GM12878 (cell line): Measurements from ENCODE around the gene CLDN14. TPM values are rescaled to one million over a fixed set of nuclear protein-coding genes. Genes with fewer than 3 reads are reported as not detected.

Experiments
- ATAC-seq: fragments of 200-7000 bp; cut with Tn5 transposase; 3 replicates; pipeline ENCODE4 v1.9.1; 2020; ENCODE audit warnings: mild to moderate bottlenecking, moderate library complexity
- BruUV-seq: library from RNA; stranded (reverse); fragments of 400-500 nt; replicated peaks from 2 replicates; lab custom pipeline; 2021; lab: Mats Ljungman, UMichigan
- CTCF ChIA-PET: fragments of 300-600 bp; sonication (Branson Sonifier 250); formaldehyde crosslinking; extraction: SDS; loops from one replicate; lab custom pipeline; 2021; ENCODE audit warnings: inconsistent platforms; lab: Yijun Ruan, JAX
- POLR2A ChIA-PET: fragments of 350-600 bp; formaldehyde crosslinking; extraction: SDS; loops from one replicate; lab custom pipeline; 2021; ENCODE audit warnings: inconsistent platforms; lab: Charles Lee
- RAD21 ChIA-PET: fragments of 300-600 bp; sonication (Branson Sonifier 250); formaldehyde crosslinking; loops from one replicate; lab custom pipeline; 2023; ENCODE audit warnings: antibody characterized with exemption; ENCODE audit not compliant: unreplicated experiment; lab: Charles Lee
- SMC1A ChIA-PET: fragments of 300-600 bp; sonication (Branson Sonifier 250); formaldehyde crosslinking; loops from one replicate; lab custom pipeline; 2023; ENCODE audit not compliant: unreplicated experiment, uncharacterized antibody; lab: Charles Lee
- DNase-seq: peaks from one replicate; pipeline ENCODE4 v3.0.0-alpha.2; 2011; ENCODE audit warnings: low read depth, low spot score
- FAIRE-seq: peaks from 3 replicates; lab custom pipeline; 2011; peaks lifted over from hg19 to GRCh38; lab: Jason Lieb, UNC
- H2AFZ ChIP-seq: 2 replicates; pipeline ENCODE4 v1.6.0; 2011; ENCODE audit warnings: low read depth, low read length, control low read depth; ENCODE audit not compliant: control insufficient read depth
- H3K27ac ChIP-seq: 2 replicates; pipeline ENCODE4 v1.5.1; 2011; ENCODE audit warnings: control low read depth; ENCODE audit not compliant: control insufficient read depth, insufficient read depth
- H3K27me3 ChIP-seq, 2 experiments: replicated peaks in 1 of 2; 2 replicates each; pipeline versions ENCODE4 v1.6.0 to v1.6.1; 2011; ENCODE audit warnings: low read length in 1 of 2; ENCODE audit not compliant: control insufficient read depth in 2 of 2, insufficient read depth in 2 of 2
- H3K36me3 ChIP-seq, 2 experiments: 2 replicates each; pipeline ENCODE4 v1.5.1; 2011; ENCODE audit warnings: low read length in 1 of 2; ENCODE audit not compliant: control insufficient read depth in 2 of 2, insufficient read depth in 2 of 2
- H3K4me1 ChIP-seq: 2 replicates; pipeline ENCODE4 v1.6.1; 2011; ENCODE audit warnings: mild to moderate bottlenecking, low read length, moderate library complexity, mixed read lengths; ENCODE audit not compliant: control insufficient read depth, insufficient read depth
- H3K4me2 ChIP-seq: 2 replicates; pipeline ENCODE4 v1.6.0; 2011; ENCODE audit warnings: control low read depth; ENCODE audit not compliant: control insufficient read depth, insufficient read depth
- H3K4me3 ChIP-seq: fragments of 200-600 bp; sonication (generic); 2 replicates; pipeline ENCODE4 v1.5.1; 2016
- H3K79me2 ChIP-seq: 2 replicates; pipeline ENCODE4 v1.6.0; 2011; ENCODE audit warnings: low read length; ENCODE audit not compliant: control insufficient read depth, insufficient read depth
- H3K9ac ChIP-seq: 2 replicates; pipeline ENCODE4 v1.8.0; 2011; ENCODE audit warnings: low read length, control low read depth, mixed read lengths; ENCODE audit not compliant: control insufficient read depth, insufficient read depth
- H3K9me3 ChIP-seq: replicated peaks from 3 replicates; pipeline ENCODE4 v1.5.1; 2011; ENCODE audit warnings: mild to moderate bottlenecking, low read length; ENCODE audit not compliant: control insufficient read depth, insufficient read depth
- H4K20me1 ChIP-seq: 2 replicates; pipeline ENCODE4 v1.6.0; 2011; ENCODE audit not compliant: control insufficient read depth, insufficient read depth
- EGR1 ChIP-seq, 2 experiments: IDR thresholded peaks; 1 replicate in 1 of 2; 2 replicates in 1 of 2; pipeline ENCODE4 v1.6.1; 2011 to 2012; ENCODE audit warnings: low read depth in 2 of 2, low read length in 2 of 2, borderline replicate concordance in 1 of 2, mild to moderate bottlenecking in 1 of 2, moderate library complexity in 1 of 2
- EZH2 ChIP-seq: IDR thresholded peaks from 2 replicates; pipeline ENCODE4 v1.6.1; 2012; ENCODE audit warnings: low read depth, mild to moderate bottlenecking, control low read depth, inconsistent platforms, low read length, borderline replicate concordance; ENCODE audit not compliant: control insufficient read depth
- FOS ChIP-seq: IDR thresholded peaks from 3 replicates; pipeline ENCODE4 v1.6.1; 2011; ENCODE audit warnings: borderline replicate concordance; ENCODE audit not compliant: insufficient read length; ENCODE audit errors: extremely low read depth
- FOXM1 ChIP-seq: IDR thresholded peaks from 2 replicates; pipeline ENCODE4 v1.6.1; 2012; ENCODE audit warnings: low read depth, mild to moderate bottlenecking, inconsistent platforms, low read length, moderate library complexity
- JUND ChIP-seq: IDR thresholded peaks from 2 replicates; pipeline ENCODE4 v1.6.1; 2012; ENCODE audit warnings: low read depth, mild to moderate bottlenecking, low read length, improper control_type of control experiment, moderate library complexity
- MEF2A ChIP-seq: IDR thresholded peaks from 2 replicates; pipeline ENCODE4 v1.6.1; 2011; ENCODE audit warnings: low read depth, mild to moderate bottlenecking, low read length, moderate library complexity; ENCODE audit not compliant: insufficient read depth
- MEF2B ChIP-seq: fragments of 450-650 bp; IDR thresholded peaks from 2 replicates; pipeline ENCODE4 v1.6.1; 2018; ENCODE audit warnings: mild to moderate bottlenecking, moderate library complexity; ENCODE audit not compliant: partially characterized antibody, poor library complexity, severe bottlenecking
- MYB ChIP-seq: fragments of 150-350 bp; IDR thresholded peaks from 2 replicates; pipeline ENCODE4 v1.6.1; 2014; ENCODE audit warnings: mild to moderate bottlenecking, low read depth, low read length, borderline replicate concordance
- NBN ChIP-seq: fragments of 450-650 bp; IDR thresholded peaks from 2 replicates; pipeline ENCODE4 v1.6.1; 2016
- NFYB ChIP-seq: IDR thresholded peaks from 2 replicates; pipeline ENCODE4 v1.6.1; 2011; ENCODE audit warnings: low read depth, mild to moderate bottlenecking, low read length, improper control_type of control experiment, moderate library complexity; ENCODE audit not compliant: insufficient read depth
- POLR2A ChIP-seq: IDR thresholded peaks from 2 replicates; pipeline ENCODE4 v1.6.1; 2011; ENCODE audit warnings: low read depth, mild to moderate bottlenecking, low read length
- POU2F2 ChIP-seq: IDR thresholded peaks from 3 replicates; pipeline ENCODE4 v1.6.1; 2011; ENCODE audit warnings: low read depth, mild to moderate bottlenecking, low read length, borderline replicate concordance
- SREBF2 ChIP-seq: IDR thresholded peaks from 2 replicates; pipeline ENCODE4 v1.6.1; 2012; ENCODE audit warnings: mild to moderate bottlenecking, low read length
- STAT1 ChIP-seq: fragments of 450-650 bp; conservative IDR thresholded peaks from 2 replicates; pipeline ENCODE4 v1.6.1; 2014; ENCODE audit warnings: antibody characterized with exemption, mild to moderate bottlenecking
- WGBS: methylation state at CpG from one replicate; pipeline ENCODE4 v1.1.6; 2016; ENCODE audit warnings: low lambda C conversion rate; ENCODE audit not compliant: insufficient replicate concordance, insufficient coverage; ENCODE audit errors: missing lambda C conversion rate; 5-methylcytosine and 5-hydroxymethylcytosine counted together
- in situ Hi-C: fragments of 300-500 bp; cut with MboI; formaldehyde crosslinking; loops from 9 replicates; pipeline ENCODE4 v1.14.3; 2018; ENCODE audit warnings: mixed read lengths
- intact Hi-C: fragments of 100-400 bp; cut with micrococcal nuclease; formaldehyde crosslinking; loops from one replicate; pipeline ENCODE4 v1.14.2; 2022; ENCODE audit not compliant: unreplicated experiment
- polyA plus RNA-seq, 11 experiments: library from polyadenylated mRNA; depleted of rRNA in 4 of 11; unstranded in 6 of 11; stranded (reverse) in 5 of 11; fragments of >200 nt; fragmentation: Nextera tagmentation in 4 of 11; fragmentation: Illumina TruSeq in 1 of 11; extraction: Ambion mirVana in 4 of 11; extraction: Trizol in 1 of 11; gene quantifications; 1 replicate in 1 of 11; 2 replicates in 10 of 11; pipeline versions ENCODE4 v1.2.1 to v1.2.3, GENCODE V29; 2011 to 2016; ENCODE audit warnings: inconsistent platforms in 2 of 11, missing spikeins in 2 of 11, low read depth in 1 of 11
- total RNA-seq, 4 experiments: library from RNA; depleted of rRNA in 3 of 4; stranded (reverse); fragments of >200 nt in 3 of 4; fragmentation: Illumina TruSeq in 1 of 4; extraction: Trizol in 1 of 4; gene quantifications; 2 replicates each; pipeline versions ENCODE4 v1.2.1 to v1.2.3, GENCODE V29; 2013 to 2021
- TF ChIP-seq, protein P1 (sequence below): IDR thresholded peaks from 2 replicates; pipeline ENCODE4 v1.6.1; 2012; ENCODE audit warnings: low read depth, low read length, improper control_type of control experiment

CLDN14 gene
- total and polyA plus RNA-seq, 10 of the 15 experiments (the other 5 are each of a cell fraction or from before 2014, with no cell fraction given) = 0.90 to 19.4 (median 6.6) TPM

DNA sequence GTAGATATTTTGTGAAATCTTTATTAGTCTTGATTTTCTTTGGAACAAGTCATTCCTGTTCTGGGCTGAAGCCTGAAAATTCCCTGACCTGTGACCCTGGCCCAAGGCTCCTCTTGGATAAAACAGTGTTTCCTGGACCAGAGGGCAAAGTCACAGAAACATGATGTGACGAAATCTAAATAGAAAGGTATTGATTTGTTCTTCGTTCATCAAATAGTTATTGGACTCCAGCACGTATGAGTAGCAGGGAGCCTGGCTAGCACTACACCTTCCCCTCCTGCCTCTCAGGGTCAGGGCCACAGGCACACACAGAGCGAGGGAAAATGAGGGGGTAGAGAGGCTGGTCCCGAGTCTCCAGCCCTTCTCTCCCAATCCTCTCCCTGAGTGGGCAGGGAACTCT is 1.7 kb upstream of the CLDN14 start (continued):
- TF ChIP-seq MEF2B (no peak), MEF2A (no peak), POLR2A (no peak), NBN (no peak), EGR1 (IDR thresholded peaks at IDR 0.05; ENCODE audit: borderline replicate concordance in 1 of 2, low read depth in 2 of 2, low read length in 2 of 2) (no peak), STAT1 (no peak)
- TF ChIP-seq, protein P1, sequence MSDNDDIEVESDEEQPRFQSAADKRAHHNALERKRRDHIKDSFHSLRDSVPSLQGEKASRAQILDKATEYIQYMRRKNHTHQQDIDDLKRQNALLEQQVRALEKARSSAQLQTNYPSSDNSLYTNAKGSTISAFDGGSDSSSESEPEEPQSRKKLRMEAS = no peak

DNA sequence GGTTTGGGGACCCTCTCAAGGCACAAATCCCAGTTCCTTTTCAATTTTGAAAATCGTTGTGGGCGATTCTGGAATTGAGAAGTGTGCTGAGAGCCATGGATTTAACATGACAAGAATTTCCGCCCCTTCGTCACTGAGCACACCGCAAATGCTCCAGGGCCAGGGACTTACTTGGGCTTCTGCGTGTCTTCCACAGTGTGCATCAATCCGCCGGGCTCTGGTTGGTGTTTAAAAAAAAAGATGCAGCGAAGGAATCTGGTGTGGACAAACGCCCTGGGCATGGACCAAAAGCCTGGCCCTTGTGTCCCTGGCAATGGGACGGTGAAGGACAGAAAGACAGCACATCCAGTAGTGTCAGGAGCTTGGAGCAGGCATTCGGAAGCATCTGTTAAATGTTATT is 696 bp upstream of the CLDN14 start:
- no peak for FAIRE-seq
- BruUV-seq = no TSS peak
- intact Hi-C loops (no loop called here), in situ Hi-C loops (no loop called here)
- no peak for ATAC-seq
- ChIA-PET SMC1A (no interaction called here), POLR2A (no interaction called here), RAD21 (no interaction called here), CTCF (interaction anchor here (0.7 to 2.2 kb wide), 3 partner anchors 150 to 1239 kb away, joined by 3 to 6 read pairs (median 3); no protein-coding TSS in a partner anchor)
- WGBS = 53% methylated on average over 12 of the region's 12 CpGs
- Histone ChIP-seq H4K20me1 (no peaks in the 10 kb centered on the region), H3K27ac (no peak overlapping the region), H2AFZ (no peak overlapping the region), H3K27me3 (no peaks in the 10 kb centered on the region), H3K9ac (no peak overlapping the region), H3K9me3 (no peaks in the 10 kb centered on the region), H3K79me2 (no peaks in the 10 kb centered on the region), H3K4me3 (no peak overlapping the region), H3K4me1 (peaks cover 3% of the 10 kb centered on the region), H3K36me3 (no peaks in the 10 kb centered on the region), H3K4me2 (no peak overlapping the region)
- no peak for DNase-seq
- TF ChIP-seq NFYB = no peak
- no peak for TF ChIP-seq SREBF2
- no peak for TF ChIP-seq FOS
- no peak for TF ChIP-seq MYB
- no peak for TF ChIP-seq FOXM1
- TF ChIP-seq EZH2 = no peak
- TF ChIP-seq POU2F2 = no peak
- no peak for TF ChIP-seq JUND
